Brain microvascular endothelial cell (primary cell): ENCODE measurements around the gene DISP2.

ENCODE experiments used
- DNase-seq: peaks from one replicate; pipeline ENCODE4 v3.0.0-alpha.2; 2020
- H3K27ac ChIP-seq: fragments of 250-450 bp; sonication (Bioruptor Pico); 2 replicates; pipeline ENCODE4 v1.5.1; 2020; ENCODE audit warnings: mild to moderate bottlenecking, moderate library complexity
- H3K27me3 ChIP-seq: fragments of 250-450 bp; sonication (Bioruptor Pico); replicated peaks from 2 replicates; pipeline ENCODE4 v1.5.1; 2020; ENCODE audit warnings: mild to moderate bottlenecking
- H3K36me3 ChIP-seq: fragments of 250-450 bp; sonication (Bioruptor Pico); replicated peaks from 2 replicates; pipeline ENCODE4 v1.5.1; 2020; ENCODE audit warnings: mild to moderate bottlenecking
- H3K4me3 ChIP-seq: 2 replicates; pipeline ENCODE4 v1.5.1; 2011; ENCODE audit warnings: low read depth, mild to moderate bottlenecking, control low read depth, low read length, moderate library complexity
- CTCF ChIP-seq: IDR thresholded peaks from 2 replicates; pipeline ENCODE4 v1.5.1; 2011; ENCODE audit warnings: low read depth, mild to moderate bottlenecking, moderate library complexity, low read length, control low read depth, inconsistent platforms; ENCODE audit errors: missing control alignments
- in situ Hi-C: cut with HindIII; loops from 2 replicates; pipeline ENCODE4 v1.10.0; 2017; ENCODE audit warnings: low sequenced_read_pairs, low pct_ligation_motif_present

The DISP2 gene

GRCh38 chr15:40413036-40413435 lies 55.0 kb downstream of the DISP2 start:
- in situ Hi-C loops = no loop called here
- no peaks in the 10 kb centered on the region for H3K27me3 ChIP-seq
- no peak overlapping the region for H3K27ac ChIP-seq
- H3K36me3 ChIP-seq = peaks cover 50% of the 10 kb centered on the region
- TF ChIP-seq CTCF = no peak
- no peak for DNase-seq
- no peak overlapping the region for H3K4me3 ChIP-seq

- no peak for TF ChIP-seq CTCF
- Histone ChIP-seq H3K27ac (no peak overlapping the region), H3K27me3 (no peaks in the 10 kb centered on the region), H3K36me3 (peaks cover 57% of the 10 kb centered on the region), H3K4me3 (no peak overlapping the region)
- no peak for DNase-seq
- in situ Hi-C loops = no loop called here
These were observed 56.8 kb downstream of the DISP2 start for GRCh38 chr15:40414816-40415215.

GRCh38 chr15:40415226-40415625 lies 57.2 kb downstream of the DISP2 start:
- H3K4me3 ChIP-seq = no peak overlapping the region
- no peak overlapping the region for H3K27ac ChIP-seq
- in situ Hi-C loops = no loop called here
- no peaks in the 10 kb centered on the region for H3K27me3 ChIP-seq
- no peak for TF ChIP-seq CTCF
- H3K36me3 ChIP-seq = peaks cover 53% of the 10 kb centered on the region
- DNase-seq = no peak

GRCh38 chr15:40416056-40416455 lies 58.0 kb downstream of the DISP2 start:
- H3K27ac ChIP-seq = no peak overlapping the region
- H3K4me3 ChIP-seq = no peak overlapping the region
- peaks cover 45% of the 10 kb centered on the region for H3K36me3 ChIP-seq
- DNase-seq = no peak
- no peaks in the 10 kb centered on the region for H3K27me3 ChIP-seq
- no peak for TF ChIP-seq CTCF
- in situ Hi-C loops = no loop called here

- TF ChIP-seq CTCF = no peak
- in situ Hi-C loops = no loop called here
- no peak overlapping the region for H3K27ac ChIP-seq
- H3K27me3 ChIP-seq = no peaks in the 10 kb centered on the region
- no peak for DNase-seq
- peaks cover 26% of the 10 kb centered on the region for H3K36me3 ChIP-seq
- no peak overlapping the region for H3K4me3 ChIP-seq
These were observed 60.1 kb downstream of the DISP2 start for GRCh38 chr15:40418126-40418525.

GRCh38 chr15:40420071-40420713 lies 62.2 kb downstream of the DISP2 start:
- no peaks in the 10 kb centered on the region for H3K27me3 ChIP-seq
- DNase-seq = no peak
- no peak overlapping the region for H3K4me3 ChIP-seq
- no peak overlapping the region for H3K27ac ChIP-seq
- H3K36me3 ChIP-seq = peaks cover 10% of the 10 kb centered on the region
- TF ChIP-seq CTCF = no peak
- in situ Hi-C loops = no loop called here
